K562 (cell line): ENCODE results near the gene CTSZ. TPM values are rescaled to one million over a fixed set of nuclear protein-coding genes. Genes with fewer than 3 reads are reported as not detected.

ENCODE experiments used
- ATAC-seq: fragments of 200-7000 bp; cut with Tn5 transposase; 3 replicates; pipeline ENCODE4 v1.9.1; 2020; ENCODE audit warnings: moderate library complexity
- BruUV-seq: library from RNA; stranded (reverse); fragments of 400-500 nt; replicated peaks from 2 replicates; lab custom pipeline; 2021; lab: Mats Ljungman, UMichigan
- CTCF ChIA-PET: fragments of 300-600 bp; formaldehyde crosslinking; extraction: SDS; loops from one replicate; lab custom pipeline; 2021; ENCODE audit warnings: low intra/inter-chr PET ratio; lab: Yijun Ruan, JAX
- POLR2A ChIA-PET: fragments of 300-600, 350-650 bp; sonication (Branson Sonifier 250); formaldehyde crosslinking; extraction: SDS; loops from one replicate; lab custom pipeline; 2021; ENCODE audit warnings: antibody characterized with exemption, inconsistent platforms; lab: Yijun Ruan, JAX
- DNase-seq, 4 experiments: peaks; one replicate each; pipeline versions ENCODE4 v3.0.0 to v3.0.0-alpha.2; 2011 to 2018; ENCODE audit warnings: low spot score in 3 of 4, mixed read lengths in 3 of 4; ENCODE audit errors: extremely low read depth in 1 of 4
- FAIRE-seq: peaks from 2 replicates; lab custom pipeline; 2011; peaks lifted over from hg19 to GRCh38; lab: Jason Lieb, UNC
- H2AFZ ChIP-seq: 2 replicates; pipeline ENCODE4 v1.6.0; 2011; ENCODE audit warnings: low read depth, low read length, control low read depth, inconsistent platforms
- H3K27ac ChIP-seq: fragments of 200-600 bp; 3 replicates; pipeline ENCODE4 v1.8.0; 2011; ENCODE audit warnings: low read depth, mild to moderate bottlenecking, control low read depth, inconsistent platforms, low read length, moderate library complexity, mixed read lengths; ENCODE audit errors: extremely low read depth
- H3K27me3 ChIP-seq, 2 experiments: fragments of 300-600 bp in 1 of 2; 2 replicates in 1 of 2; 3 replicates in 1 of 2; pipeline versions ENCODE4 v1.6.0 to v1.8.0; 2011; ENCODE audit warnings: inconsistent platforms in 2 of 2, low read length in 2 of 2, mild to moderate bottlenecking in 1 of 2, mixed read lengths in 1 of 2, moderate library complexity in 1 of 2; ENCODE audit not compliant: control insufficient read depth in 2 of 2, insufficient read depth in 2 of 2
- H3K36me3 ChIP-seq: fragments of 300-600 bp; 3 replicates; pipeline ENCODE4 v1.8.0; 2011; ENCODE audit warnings: mild to moderate bottlenecking, low read length, inconsistent platforms; ENCODE audit not compliant: control insufficient read depth, insufficient read depth
- H3K4me1 ChIP-seq, 2 experiments: fragments of 200-600 bp in 1 of 2; replicated peaks in 1 of 2; 2 replicates in 1 of 2; 3 replicates in 1 of 2; pipeline versions ENCODE4 v1.5.1 to v1.8.0; 2011; ENCODE audit warnings: inconsistent platforms in 2 of 2, low read length in 2 of 2, mild to moderate bottlenecking in 1 of 2, mixed read lengths in 1 of 2, moderate library complexity in 1 of 2; ENCODE audit not compliant: control insufficient read depth in 2 of 2, insufficient read depth in 2 of 2
- H3K4me2 ChIP-seq: 2 replicates; pipeline ENCODE4 v1.6.1; 2011; ENCODE audit warnings: low read length, control low read depth, inconsistent platforms, mixed read lengths; ENCODE audit not compliant: insufficient read depth
- H3K4me3 ChIP-seq: fragments of 200-600 bp; sonication (generic), shearing (Covaris generic); 2 replicates; pipeline ENCODE4 v1.5.1; 2016; ENCODE audit warnings: control low read depth, inconsistent platforms
- H3K79me2 ChIP-seq: fragments of 200-600 bp; 3 replicates; pipeline ENCODE4 v1.8.0; 2011; ENCODE audit warnings: low read length, inconsistent platforms; ENCODE audit not compliant: control insufficient read depth, insufficient read depth
- H3K9ac ChIP-seq, 2 experiments: 2 replicates each; pipeline versions ENCODE4 v1.6.0 to v1.6.1; 2011; ENCODE audit warnings: low read depth in 2 of 2, low read length in 2 of 2, control low read depth in 1 of 2, inconsistent platforms in 1 of 2, mild to moderate bottlenecking in 1 of 2, mixed read lengths in 1 of 2; ENCODE audit not compliant: insufficient read depth in 1 of 2
- H3K9me1 ChIP-seq: one replicate; pipeline ENCODE4 v1.6.0; 2011; ENCODE audit warnings: inconsistent platforms, mild to moderate bottlenecking, low read length, moderate library complexity; ENCODE audit not compliant: control insufficient read depth, insufficient read depth
- H3K9me3 ChIP-seq: replicated peaks from 2 replicates; pipeline ENCODE4 v1.5.1; 2011; ENCODE audit warnings: low read depth, low read length, inconsistent platforms; ENCODE audit not compliant: control insufficient read depth, insufficient read depth
- H4K20me1 ChIP-seq: replicated peaks from 2 replicates; pipeline ENCODE4 v1.6.1; 2011; ENCODE audit warnings: low read length, inconsistent platforms, mixed read lengths; ENCODE audit not compliant: control insufficient read depth, insufficient read depth
- MGA ChIP-seq: fragments of 450-650 bp; IDR thresholded peaks from 2 replicates; pipeline ENCODE4 v1.6.1; 2016; ENCODE audit warnings: mild to moderate bottlenecking, moderate library complexity
- RBFOX2 ChIP-seq: fragments of 200-400 bp; formaldehyde crosslinking; IDR thresholded peaks from 2 replicates; pipeline ENCODE4 v1.6.1; 2017; ENCODE audit warnings: low read depth, mild to moderate bottlenecking, low read length, moderate library complexity
- RFX1 ChIP-seq: fragments of 450-650 bp; IDR thresholded peaks from 2 replicates; pipeline ENCODE4 v1.6.1; 2016; ENCODE audit warnings: mild to moderate bottlenecking, moderate library complexity
- TBL1XR1 ChIP-seq, 2 experiments: IDR thresholded peaks; 2 replicates each; pipeline ENCODE4 v1.6.1; 2012; ENCODE audit warnings: improper control_type of control experiment in 2 of 2, low read length in 2 of 2, mild to moderate bottlenecking in 1 of 2
- ZNF583 ChIP-seq: fragments of 250-450 bp; sonication (Bioruptor Pico); IDR thresholded peaks from 2 replicates; pipeline ENCODE4 v1.4.0; 2020
- WGBS: fragments of 100-300 bp; shearing (Covaris generic); methylation state at CpG from one replicate; pipeline ENCODE4 v1.1.6; 2016; ENCODE audit warnings: low coverage, mixed read lengths; ENCODE audit not compliant: insufficient coverage; ENCODE audit errors: missing lambda C conversion rate; 5-methylcytosine and 5-hydroxymethylcytosine counted together
- in situ Hi-C: fragments of 300-500 bp; cut with MboI; formaldehyde crosslinking; loops from 4 replicates; pipeline ENCODE4 v1.15.0; 2018; ENCODE audit warnings: inconsistent platforms, mixed read lengths
- intact Hi-C: fragments of 100-400 bp; cut with micrococcal nuclease; formaldehyde crosslinking; loops from 2 replicates; pipeline ENCODE4 v1.14.2; 2022
- polyA plus RNA-seq, 8 experiments: library from polyadenylated mRNA; depleted of rRNA in 4 of 8; stranded (reverse) in 5 of 8; unstranded in 3 of 8; fragments of >200 nt; fragmentation: Nextera tagmentation in 2 of 8; fragmentation: Illumina TruSeq in 1 of 8; extraction: Ambion mirVana in 2 of 8; extraction: Trizol in 1 of 8; gene quantifications; 2 replicates each; pipeline versions ENCODE4 v1.2.1 to v1.2.3, GENCODE V29; 2011 to 2014; ENCODE audit warnings: inconsistent platforms in 1 of 8, missing spikeins in 1 of 8
- total RNA-seq, 7 experiments: library from RNA; depleted of rRNA in 6 of 7; stranded (reverse); fragments of >200 nt in 6 of 7; fragmentation: Illumina TruSeq in 2 of 7; extraction: Trizol in 2 of 7; gene quantifications; 2 replicates each; pipeline versions ENCODE4 v1.2.1 to v1.2.3, GENCODE V29; 2011 to 2021; ENCODE audit warnings: low replicate concordance in 1 of 7

Gene CTSZ
- total and polyA plus RNA-seq, 9 of the 15 experiments (the other 6 are each of a cell fraction or from before 2014, with no cell fraction given), result 1.6 to 143 (median 82.8) TPM

- ChIA-PET CTCF (no interaction called here), POLR2A (no interaction called here)
- Histone ChIP-seq H3K36me3 (peaks cover 63% of the 10 kb centered on the region), H2AFZ (no peak overlapping the region), H3K27ac (no peak overlapping the region), H3K4me2 (no peak overlapping the region), H3K79me2 (peaks cover 41% of the 10 kb centered on the region), H3K9ac (0 out of 4 replicates have a peak overlapping the region, but pooled peaks of 1 of the 2 experiments have one; percentile 43), H3K9me3 (no peaks in the 10 kb centered on the region), H4K20me1 (peaks cover 2% of the 10 kb centered on the region), H3K4me1 (peaks cover 26 to 66% of the 10 kb centered on the region in 2 experiments), H3K27me3 (no peaks in the 10 kb centered on the region), H3K4me3 (no peak overlapping the region), H3K9me1 (peaks cover 6% of the 10 kb centered on the region)
- no TSS peak for BruUV-seq
- in situ Hi-C loops (no loop called here), intact Hi-C loops (no loop called here)
- TF ChIP-seq TBL1XR1 (IDR thresholded peaks at IDR 0.05; ENCODE audit: low read length in 2 of 2) (no peak), MGA (no peak), RBFOX2 (peak; percentile 10; the same call in 1 of the 2 replicates), ZNF583 (CRISPR knock-in tag) (no peak), RFX1 (no peak)
- ATAC-seq (no peak), DNase-seq (no peak), FAIRE-seq (no peak)
- WGBS, result 85% methylated on average over 16 of the region's 17 CpGs
Observed at GRCh38 chr20:59002874-59003399, 4.1 kb downstream of the CTSZ start.
